Upper lobe of left lung (tissue), 6 donors: ENCODE results near the gene STK39. TPM values are rescaled to one million over a fixed set of nuclear protein-coding genes. Genes with fewer than 3 reads are reported as not detected.

Experiments used
- ATAC-seq, 2 donors: fragments of 200-7000 bp; cut with Tn5 transposase; one replicate each; pipeline ENCODE4 v1.9.1; 2022; ENCODE audit warnings: mild to moderate bottlenecking in 2 of 2, moderate library complexity in 2 of 2; ENCODE audit not compliant: low FRiP score in 2 of 2
- DNase-seq, 2 donors: peaks; one replicate each; pipeline ENCODE4 v3.0.0-alpha.2; 2019 to 2020
- H3K27ac ChIP-seq, 4 donors: fragments of 200-600 bp; sonication (generic); one replicate each; pipeline ENCODE4 v1.5.1; 2016 to 2019
- H3K27me3 ChIP-seq, 4 donors: fragments of 200-600 bp; sonication (generic); one replicate each; pipeline ENCODE4 v1.5.1; 2017 to 2019
- H3K36me3 ChIP-seq, 4 donors: fragments of 200-600 bp; sonication (generic); one replicate each; pipeline ENCODE4 v1.5.1; 2016 to 2019
- H3K4me1 ChIP-seq, 4 donors: fragments of 200-600 bp; sonication (generic); one replicate each; pipeline ENCODE4 v1.5.1; 2018 to 2019
- H3K4me3 ChIP-seq, 4 donors: fragments of 200-600 bp; sonication (generic); one replicate each; pipeline ENCODE4 v1.5.1; 2017 to 2019; ENCODE audit warnings: mild to moderate bottlenecking in 2 of 4, moderate library complexity in 1 of 4
- H3K9me3 ChIP-seq, 4 donors: fragments of 200-600 bp; sonication (generic); one replicate each; pipeline ENCODE4 v1.5.1; 2018 to 2019
- EP300 ChIP-seq, 4 donors: sonication (generic); formaldehyde crosslinking; IDR thresholded peaks; one replicate each; pipeline ENCODE4 v1.5.1; 2017; ENCODE audit warnings: antibody characterized with exemption in 4 of 4, control low read depth in 2 of 4
- POLR2A ChIP-seq, 4 donors: fragments of 450-650 bp; IDR thresholded peaks; one replicate each; pipeline ENCODE4 v1.5.1; 2016 to 2017; ENCODE audit warnings: antibody characterized with exemption in 4 of 4, mild to moderate bottlenecking in 2 of 4
- POLR2AphosphoS5 ChIP-seq, 2 donors: sonication (generic); formaldehyde crosslinking; IDR thresholded peaks; one replicate each; pipeline ENCODE4 v1.5.1; 2017; ENCODE audit warnings: antibody characterized with exemption in 2 of 2
- WGBS, 2 donors: methylation state at CpG; one replicate each; pipeline ENCODE4 v1.1.5; 2017 to 2018; 5-methylcytosine and 5-hydroxymethylcytosine counted together
- total RNA-seq, 6 donors: library from RNA; depleted of rRNA in 4 of 6; stranded (reverse); fragments of >200 nt in 4 of 6; gene quantifications; one replicate each; pipeline versions ENCODE4 v1.1.0 to v1.2.1, GENCODE V29; 2016 to 2021
- TF ChIP-seq, protein P1 (sequence below), 6 experiments: fragments of 450-650 bp in 4 of 6; fragments of 200-600 bp in 2 of 6; sonication (generic) in 2 of 6; IDR thresholded peaks; one replicate each; pipeline ENCODE4 v1.5.1; 2016 to 2019; ENCODE audit warnings: antibody characterized with exemption in 6 of 6
- donor health status: DM: no; HTN: no; CAD: no; lungs with moderate emphysema.
- donor health status: DM: no; HTN: yes; CAD: no; lungs with severe emphysema.

Gene STK39
- total RNA-seq, 6 donors from 2014 or later, result 7.9 to 18.8 (median 12.1) TPM

DNA sequence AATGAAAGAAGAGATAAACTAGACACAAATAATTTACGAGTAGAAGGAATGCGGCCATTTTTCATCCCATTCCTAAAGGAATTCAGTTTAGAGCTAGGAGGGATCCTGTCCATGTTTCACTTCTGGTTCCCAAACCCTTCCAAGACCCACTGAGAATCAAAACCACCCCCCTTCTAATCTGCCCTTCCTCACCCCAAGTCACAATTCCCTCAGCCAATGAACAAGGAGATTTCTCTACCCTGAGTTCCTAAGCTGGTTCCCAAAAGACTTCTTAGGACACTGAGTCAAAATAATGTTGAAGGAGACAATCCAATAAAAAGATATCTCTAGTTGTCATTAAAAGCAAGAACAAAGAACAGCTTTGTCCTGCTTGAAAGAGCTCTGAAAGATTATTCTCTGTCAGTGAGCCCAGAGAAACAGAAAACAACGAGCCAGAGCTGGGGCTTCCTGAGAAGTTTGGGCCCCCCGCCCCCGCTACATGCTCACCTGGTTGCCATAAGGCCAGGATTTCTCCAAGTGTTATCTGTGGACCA, 45.7 kb downstream of the STK39 start:
- 88 to 91% methylated on average over 5 of the region's 5 CpGs for WGBS, 2 donors
- Histone ChIP-seq H3K4me3 (no peak overlapping the region), H3K4me1 (peaks cover 0 to 5% (median 1%) of the 10 kb centered on the region in 4 donors), H3K36me3 (no peaks in the 10 kb centered on the region), H3K27me3 (no peaks in the 10 kb centered on the region), H3K9me3 (no peaks in the 10 kb centered on the region), H3K27ac (no peak overlapping the region)
- DNase-seq (no peak), ATAC-seq (no peak)
- TF ChIP-seq, protein P1, sequence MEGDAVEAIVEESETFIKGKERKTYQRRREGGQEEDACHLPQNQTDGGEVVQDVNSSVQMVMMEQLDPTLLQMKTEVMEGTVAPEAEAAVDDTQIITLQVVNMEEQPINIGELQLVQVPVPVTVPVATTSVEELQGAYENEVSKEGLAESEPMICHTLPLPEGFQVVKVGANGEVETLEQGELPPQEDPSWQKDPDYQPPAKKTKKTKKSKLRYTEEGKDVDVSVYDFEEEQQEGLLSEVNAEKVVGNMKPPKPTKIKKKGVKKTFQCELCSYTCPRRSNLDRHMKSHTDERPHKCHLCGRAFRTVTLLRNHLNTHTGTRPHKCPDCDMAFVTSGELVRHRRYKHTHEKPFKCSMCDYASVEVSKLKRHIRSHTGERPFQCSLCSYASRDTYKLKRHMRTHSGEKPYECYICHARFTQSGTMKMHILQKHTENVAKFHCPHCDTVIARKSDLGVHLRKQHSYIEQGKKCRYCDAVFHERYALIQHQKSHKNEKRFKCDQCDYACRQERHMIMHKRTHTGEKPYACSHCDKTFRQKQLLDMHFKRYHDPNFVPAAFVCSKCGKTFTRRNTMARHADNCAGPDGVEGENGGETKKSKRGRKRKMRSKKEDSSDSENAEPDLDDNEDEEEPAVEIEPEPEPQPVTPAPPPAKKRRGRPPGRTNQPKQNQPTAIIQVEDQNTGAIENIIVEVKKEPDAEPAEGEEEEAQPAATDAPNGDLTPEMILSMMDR (IDR thresholded peaks at IDR 0.05), result no peak
- TF ChIP-seq POLR2AphosphoS5 (IDR thresholded peaks at IDR 0.05), result no peak
- no peak for TF ChIP-seq POLR2A (IDR thresholded peaks at IDR 0.05)
- TF ChIP-seq EP300 (IDR thresholded peaks at IDR 0.05), result no peak

DNA sequence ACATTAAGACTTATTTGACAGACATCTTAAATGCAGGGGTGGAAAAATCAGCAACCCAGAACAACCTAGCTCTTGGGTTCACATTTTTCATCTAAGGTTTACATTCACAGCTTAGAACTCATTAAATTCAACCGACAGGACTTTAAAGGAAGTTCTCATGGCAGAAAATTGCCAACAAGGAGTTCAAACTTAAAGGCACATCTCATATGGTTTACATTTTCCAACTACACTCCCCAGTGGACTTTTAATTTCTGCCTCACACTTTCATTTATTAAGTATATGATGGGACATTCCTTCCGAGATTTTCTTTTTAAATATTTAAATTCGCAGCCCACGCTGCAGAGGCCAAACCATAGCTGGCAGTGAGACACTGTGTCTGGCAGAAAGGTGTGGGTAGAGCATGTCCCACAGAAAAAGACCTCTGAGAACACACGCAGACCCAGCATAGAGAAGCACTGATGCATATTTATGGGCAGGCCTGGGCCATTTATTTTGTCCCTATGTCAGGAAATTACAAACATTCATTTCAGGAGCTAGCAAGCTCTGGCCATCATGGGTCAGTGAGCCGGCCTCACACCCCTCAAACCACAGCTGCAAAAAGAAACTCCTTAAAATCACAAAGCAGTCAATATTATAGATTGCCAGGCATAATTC, 46.3 kb downstream of the STK39 start:
- peaks cover 0 to 5% (median 1%) of the 10 kb centered on the region in 4 donors for H3K4me1 ChIP-seq
- no peaks in the 10 kb centered on the region for H3K27me3 ChIP-seq
- TF ChIP-seq POLR2A (IDR thresholded peaks at IDR 0.05), result no peak
- TF ChIP-seq POLR2AphosphoS5 (IDR thresholded peaks at IDR 0.05), result no peak
- no peak for TF ChIP-seq EP300 (IDR thresholded peaks at IDR 0.05)
- TF ChIP-seq, protein P1 (IDR thresholded peaks at IDR 0.05), result no peak
- no peaks in the 10 kb centered on the region for H3K36me3 ChIP-seq
- ATAC-seq, result no peak
- H3K27ac ChIP-seq, result no peak overlapping the region
- 75 to 90% methylated on average over 6 of the region's 6 CpGs for WGBS, 2 donors
- no peak overlapping the region for H3K4me3 ChIP-seq
- H3K9me3 ChIP-seq, result no peaks in the 10 kb centered on the region
- DNase-seq, result no peak

DNA sequence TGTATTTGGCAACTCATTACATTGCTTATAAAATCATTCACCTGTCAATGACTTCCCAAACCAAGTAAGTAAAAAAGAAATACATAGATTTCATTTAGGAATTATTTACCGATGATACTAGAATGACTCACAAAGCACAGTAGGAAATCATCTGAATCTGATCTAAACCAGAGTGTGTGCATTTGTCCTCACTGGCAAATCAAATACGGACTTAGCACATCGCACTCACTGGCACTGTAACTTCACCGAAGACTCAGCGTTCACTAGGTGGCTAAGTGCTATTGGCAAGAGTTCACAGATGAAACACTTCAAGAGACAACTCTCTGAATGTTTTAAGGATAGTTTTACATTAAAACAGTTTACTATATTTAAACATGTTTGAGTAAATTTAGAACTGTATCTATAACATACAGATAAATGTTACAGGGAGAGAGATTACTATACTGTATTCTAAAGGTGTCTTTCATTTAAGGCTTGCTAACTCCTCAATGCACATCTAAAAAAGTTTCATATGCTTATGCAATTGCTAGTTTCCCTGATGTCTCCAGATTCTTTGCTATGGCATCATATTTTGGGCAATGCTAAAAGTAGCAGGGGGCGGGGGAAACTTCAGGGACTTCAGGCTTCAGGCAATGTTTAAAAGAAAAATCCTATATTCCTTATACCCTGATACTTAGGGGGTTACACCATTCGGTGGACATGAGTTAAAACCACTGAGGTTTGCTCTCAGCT, 48.8 kb downstream of the STK39 start:
- WGBS, 2 donors, result 65 to 78% methylated on average over 7 of the region's 7 CpGs

DNA sequence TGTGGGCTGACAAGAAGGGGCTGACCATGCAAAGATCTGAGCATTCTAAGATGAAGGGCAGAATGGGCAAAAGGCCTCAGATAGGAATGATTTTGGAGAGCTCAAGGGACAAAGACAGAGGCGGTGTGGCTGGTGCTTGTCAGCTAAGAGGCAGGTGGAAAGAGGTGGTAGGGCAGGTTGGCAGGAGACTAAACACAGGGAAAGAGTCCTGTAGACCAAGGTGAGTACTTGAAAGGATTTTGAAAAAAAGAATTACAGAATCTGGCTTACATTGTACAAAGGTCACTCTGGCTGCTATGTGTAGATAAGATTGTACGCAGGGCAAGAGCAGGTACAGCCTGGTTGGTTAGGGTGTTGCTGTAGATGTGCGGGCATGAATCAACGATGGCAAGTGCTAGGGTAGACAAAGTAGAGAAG, 50.6 kb downstream of the STK39 start:
- Histone ChIP-seq H3K36me3 (no peaks in the 10 kb centered on the region), H3K27me3 (no peaks in the 10 kb centered on the region), H3K4me3 (no peak overlapping the region), H3K4me1 (peaks cover 3 to 19% (median 16%) of the 10 kb centered on the region in 4 donors), H3K9me3 (no peaks in the 10 kb centered on the region), H3K27ac (no peak overlapping the region)
- TF ChIP-seq, protein P1 (IDR thresholded peaks at IDR 0.05), result no peak
- no peak for TF ChIP-seq POLR2AphosphoS5 (IDR thresholded peaks at IDR 0.05)
- no peak for TF ChIP-seq EP300 (IDR thresholded peaks at IDR 0.05)
- TF ChIP-seq POLR2A (IDR thresholded peaks at IDR 0.05), result no peak
- no peak for ATAC-seq
- WGBS, 2 donors, result 78 to 81% methylated on average over 4 of the region's 4 CpGs
- no peak for DNase-seq

More for the DNA sequence above, 48.8 kb downstream of the STK39 start:
- DNase-seq (no peak), ATAC-seq (no peak)
- Histone ChIP-seq H3K36me3 (no peaks in the 10 kb centered on the region), H3K4me3 (no peak overlapping the region), H3K9me3 (no peaks in the 10 kb centered on the region), H3K27ac (no peak overlapping the region), H3K4me1 (peaks cover 0 to 6% (median 2%) of the 10 kb centered on the region in 4 donors), H3K27me3 (no peaks in the 10 kb centered on the region)
- TF ChIP-seq POLR2AphosphoS5 (IDR thresholded peaks at IDR 0.05) (no peak), EP300 (IDR thresholded peaks at IDR 0.05) (no peak), POLR2A (IDR thresholded peaks at IDR 0.05) (no peak)
- TF ChIP-seq, protein P1 (IDR thresholded peaks at IDR 0.05), result no peak
